ENCODE data around the gene METTL25. TPM values are rescaled to one million over a fixed set of nuclear protein-coding genes. Genes with fewer than 3 reads are reported as not detected.

Gene METTL25
- polyA plus RNA-seq, 2 of the 4 experiments (the other 2 are of a cell fraction) = 3.8 to 6.3 TPM

DNA sequence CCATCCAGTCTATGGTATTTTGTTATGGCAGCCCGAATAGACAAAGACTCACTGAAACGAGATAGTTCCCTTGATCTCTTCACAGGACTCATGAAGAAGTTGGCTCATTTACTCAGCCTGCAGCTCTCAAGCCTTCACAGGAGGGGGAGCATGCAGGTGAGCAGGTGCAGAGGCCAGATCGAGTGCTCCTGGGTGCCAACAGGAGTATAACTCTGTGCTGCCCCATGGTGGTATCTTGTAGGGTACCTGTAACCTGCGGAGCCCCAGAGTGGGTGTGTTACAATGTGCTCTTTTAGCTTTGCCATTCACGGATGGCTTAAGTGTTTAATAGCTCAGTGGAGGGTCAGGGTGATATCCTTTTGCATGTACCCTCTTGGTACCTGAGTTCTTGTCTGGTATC is 159.5 kb downstream of the METTL25 start:
- ATAC-seq (peak; percentile 33 to 41; a peak in 2 of 6 replicates), DNase-seq (ENCODE audit: low read depth in 1 of 2, low spot score in 1 of 2) (no peak), FAIRE-seq (no peak)
- TF ChIP-seq ZC3H11A (IDR thresholded peaks at IDR 0.05) = no peak
- no peak overlapping the region for H3K27ac ChIP-seq
- no peaks in the 10 kb centered on the region for H3K9me3 ChIP-seq
- H3K4me3 ChIP-seq = no peak overlapping the region
- no peaks in the 10 kb centered on the region for H3K4me1 ChIP-seq
- H3K4me2 ChIP-seq = no peak overlapping the region
- CTCF ChIA-PET = interaction anchor here (0.9 to 2.8 kb wide), 3 partner anchors 10 to 109 kb away, joined by 3 to 9 read pairs (median 3); no protein-coding TSS in a partner anchor
- POLR2A ChIA-PET = no interaction called here
- WGBS (ENCODE audit: missing lambda C conversion rate) = 44% methylated on average over 5 of the region's 5 CpGs

DNA sequence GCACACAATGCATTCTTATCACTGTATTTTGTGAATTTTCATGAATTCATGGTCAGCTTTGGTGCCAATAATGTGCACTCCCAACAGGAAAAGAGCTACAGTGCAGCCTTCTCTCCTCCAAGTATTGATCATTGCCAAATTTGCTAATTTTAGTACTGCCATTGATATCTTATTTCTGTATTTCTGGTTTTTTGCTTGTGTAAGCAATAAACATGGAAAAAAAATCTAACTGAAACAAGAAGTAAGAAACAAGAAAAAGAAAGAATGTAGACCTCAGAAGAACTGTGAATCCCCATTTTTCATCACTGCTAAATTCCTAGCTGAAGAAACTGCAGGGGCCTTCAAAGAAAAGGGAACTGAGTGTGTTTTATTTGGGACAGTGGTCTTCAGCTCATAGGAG is 161.2 kb downstream of the METTL25 start:
- FAIRE-seq (no peak), ATAC-seq (no peak), DNase-seq (ENCODE audit: low read depth in 1 of 2, low spot score in 1 of 2) (no peak)
- Histone ChIP-seq H3K4me1 (peaks cover 14% of the 10 kb centered on the region), H3K4me2 (no peak overlapping the region), H3K9me3 (no peaks in the 10 kb centered on the region), H3K4me3 (no peak overlapping the region), H3K27ac (no peak overlapping the region)
- no peak for TF ChIP-seq EHMT2 (IDR thresholded peaks at IDR 0.05; ENCODE audit: low read depth)
- no peak for TF ChIP-seq FOSL2 (IDR thresholded peaks at IDR 0.05)
- no peak for TF ChIP-seq FOSL2 (CRISPR knock-in tag; IDR thresholded peaks at IDR 0.05)
- no peak for TF ChIP-seq NFE2L2 (conservative IDR thresholded peaks at IDR 0.05; ENCODE audit: low read length)
- no peak for TF ChIP-seq MAZ (IDR thresholded peaks at IDR 0.05; ENCODE audit: borderline replicate concordance, low read depth, low read length)
- peak; percentile 88 for TF ChIP-seq MAFK (IDR thresholded peaks at IDR 0.05; ENCODE audit: partially characterized antibody)
- ChIA-PET CTCF (interaction anchor here (2.8 kb wide), 1 partner anchor 9 kb away, joined by 9 read pairs; no protein-coding TSS in a partner anchor), POLR2A (interaction anchor here (0.6 kb wide), 1 partner anchor 161 kb away, joined by 3 read pairs; the partner anchor contains the start of genes CCDC59 and METTL25)

DNA sequence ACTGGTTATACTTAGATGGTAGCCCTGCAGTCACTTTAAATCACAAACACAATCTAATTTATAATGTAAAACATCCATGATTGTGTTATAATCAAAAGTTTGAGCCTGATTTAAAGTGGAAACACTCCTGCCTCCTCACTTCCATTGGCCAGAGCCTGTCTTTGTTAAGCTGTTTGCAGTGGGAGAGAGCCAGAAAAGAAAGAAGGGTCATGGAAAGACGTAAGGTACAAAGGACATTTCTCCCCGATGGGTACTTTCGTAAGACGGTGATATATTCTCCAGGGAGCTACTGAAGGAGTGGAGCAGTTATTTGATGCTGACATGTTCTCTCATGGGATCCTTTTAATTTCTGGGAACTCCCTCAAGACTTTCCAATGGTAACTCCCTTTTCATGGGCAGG is 164.0 kb downstream of the METTL25 start:
- CTCF ChIA-PET = interaction anchor here (1.5 kb wide), 1 partner anchor 164 kb away, joined by 4 read pairs; the partner anchor contains the start of gene TMTC2
- 79% methylated on average over 4 of the region's 4 CpGs for WGBS (ENCODE audit: missing lambda C conversion rate)
- Histone ChIP-seq H3K9me3 (no peaks in the 10 kb centered on the region), H3K27ac (no peak overlapping the region), H3K4me1 (peaks cover 21% of the 10 kb centered on the region), H3K4me2 (no peak overlapping the region), H3K4me3 (no peak overlapping the region)
- POLR2A ChIA-PET = no interaction called here
- TF ChIP-seq RAD21 (conservative IDR thresholded peaks at IDR 0.05 in 1 of 2, IDR thresholded peaks at IDR 0.05 in 1 of 2) (no peak), HDAC2 (IDR thresholded peaks at IDR 0.05) (no peak), EP300 (IDR thresholded peaks at IDR 0.05) (no peak), BHLHE40 (IDR thresholded peaks at IDR 0.05; ENCODE audit: low read depth, low read length) (no peak), JUNB (IDR thresholded peaks at IDR 0.05) (no peak), FOSB (CRISPR knock-in tag; IDR thresholded peaks at IDR 0.05) (no peak), ZSCAN20 (CRISPR knock-in tag; IDR thresholded peaks at IDR 0.05) (no peak), TP53 (CRISPR knock-in tag; IDR thresholded peaks at IDR 0.05) (no peak), ZNF302 (CRISPR knock-in tag; IDR thresholded peaks at IDR 0.05) (no peak), SREBF2 (IDR thresholded peaks at IDR 0.05) (no peak), PHF8 (IDR thresholded peaks at IDR 0.05; ENCODE audit: borderline replicate concordance, low read depth) (no peak), FOSL2 (IDR thresholded peaks at IDR 0.05) (no peak), FOSL2 (CRISPR knock-in tag; IDR thresholded peaks at IDR 0.05) (no peak), MYC (IDR thresholded peaks at IDR 0.05; ENCODE audit: borderline replicate concordance, low read length) (no peak), RCOR1 (IDR thresholded peaks at IDR 0.05; ENCODE audit: low read depth, low read length) (no peak), HOXB13 (CRISPR knock-in tag; IDR thresholded peaks at IDR 0.05; ENCODE audit: low read depth) (no peak), MAZ (IDR thresholded peaks at IDR 0.05; ENCODE audit: borderline replicate concordance, low read depth, low read length) (no peak)
- TF ChIP-seq, protein P1, sequence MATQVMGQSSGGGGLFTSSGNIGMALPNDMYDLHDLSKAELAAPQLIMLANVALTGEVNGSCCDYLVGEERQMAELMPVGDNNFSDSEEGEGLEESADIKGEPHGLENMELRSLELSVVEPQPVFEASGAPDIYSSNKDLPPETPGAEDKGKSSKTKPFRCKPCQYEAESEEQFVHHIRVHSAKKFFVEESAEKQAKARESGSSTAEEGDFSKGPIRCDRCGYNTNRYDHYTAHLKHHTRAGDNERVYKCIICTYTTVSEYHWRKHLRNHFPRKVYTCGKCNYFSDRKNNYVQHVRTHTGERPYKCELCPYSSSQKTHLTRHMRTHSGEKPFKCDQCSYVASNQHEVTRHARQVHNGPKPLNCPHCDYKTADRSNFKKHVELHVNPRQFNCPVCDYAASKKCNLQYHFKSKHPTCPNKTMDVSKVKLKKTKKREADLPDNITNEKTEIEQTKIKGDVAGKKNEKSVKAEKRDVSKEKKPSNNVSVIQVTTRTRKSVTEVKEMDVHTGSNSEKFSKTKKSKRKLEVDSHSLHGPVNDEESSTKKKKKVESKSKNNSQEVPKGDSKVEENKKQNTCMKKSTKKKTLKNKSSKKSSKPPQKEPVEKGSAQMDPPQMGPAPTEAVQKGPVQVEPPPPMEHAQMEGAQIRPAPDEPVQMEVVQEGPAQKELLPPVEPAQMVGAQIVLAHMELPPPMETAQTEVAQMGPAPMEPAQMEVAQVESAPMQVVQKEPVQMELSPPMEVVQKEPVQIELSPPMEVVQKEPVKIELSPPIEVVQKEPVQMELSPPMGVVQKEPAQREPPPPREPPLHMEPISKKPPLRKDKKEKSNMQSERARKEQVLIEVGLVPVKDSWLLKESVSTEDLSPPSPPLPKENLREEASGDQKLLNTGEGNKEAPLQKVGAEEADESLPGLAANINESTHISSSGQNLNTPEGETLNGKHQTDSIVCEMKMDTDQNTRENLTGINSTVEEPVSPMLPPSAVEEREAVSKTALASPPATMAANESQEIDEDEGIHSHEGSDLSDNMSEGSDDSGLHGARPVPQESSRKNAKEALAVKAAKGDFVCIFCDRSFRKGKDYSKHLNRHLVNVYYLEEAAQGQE (IDR thresholded peaks at IDR 0.05) = no peak
- DNase-seq (ENCODE audit: low read depth in 1 of 2, low spot score in 1 of 2) (no peak), FAIRE-seq (no peak), ATAC-seq (no peak)

All from A549 (cell line).